DOHH2 (cell line): ENCODE measurements around the gene NOTCH4.

ENCODE experiments used
- CTCF ChIP-seq: fragments of 200-600 bp; sonication (generic); IDR thresholded peaks from one replicate; pipeline ENCODE4 v1.5.1; 2014; ENCODE audit warnings: antibody characterized with exemption, mild to moderate bottlenecking, low read depth, low read length; ENCODE audit not compliant: poor library complexity, severe bottlenecking
- EZH2phosphoT487 ChIP-seq: fragments of 200-600 bp; sonication (generic); IDR thresholded peaks from 2 replicates; pipeline ENCODE4 v1.6.1; 2017; ENCODE audit warnings: borderline replicate concordance, mild to moderate bottlenecking, antibody characterized with exemption, low read length, moderate library complexity, mixed read lengths

DNA sequence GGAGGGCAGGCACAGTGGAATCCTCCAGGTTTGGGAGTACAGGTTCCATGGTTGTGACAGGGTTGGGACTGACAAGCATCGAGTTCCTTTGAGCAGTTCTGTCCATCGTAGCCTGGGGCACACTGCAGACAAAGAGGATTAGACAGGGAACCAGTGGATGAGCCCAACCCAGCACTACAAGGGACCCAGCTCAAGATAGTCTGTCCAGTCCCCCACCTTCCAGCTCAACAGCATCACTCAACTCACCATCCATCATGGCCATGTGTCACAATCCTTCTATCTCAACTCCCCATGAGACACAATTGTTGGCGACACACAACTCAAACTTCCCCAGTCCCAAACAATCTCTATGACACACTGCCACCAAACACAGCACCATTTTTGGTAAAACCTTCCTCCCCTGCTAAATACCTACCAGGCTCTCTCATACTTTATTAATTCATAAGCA lies 19.6 kb downstream of the NOTCH4 start:
- TF ChIP-seq CTCF: no peak
- TF ChIP-seq EZH2phosphoT487: no peak
